GM12892 (cell line): ENCODE measurements around the gene PCSK1.

Experiments
- POLR2A ChIP-seq: IDR thresholded peaks from 2 replicates; pipeline ENCODE4 v1.6.1; 2011; ENCODE audit warnings: low read depth, low read length, control low read depth
- POLR2AphosphoS5 ChIP-seq: IDR thresholded peaks from 2 replicates; pipeline ENCODE4 v1.6.1; 2011; ENCODE audit warnings: low read depth, low read length, control low read depth
- TAF1 ChIP-seq: IDR thresholded peaks from 2 replicates; pipeline ENCODE4 v1.6.1; 2011; ENCODE audit warnings: low read depth, mild to moderate bottlenecking, control low read depth, low read length, borderline replicate concordance

GRCh38 chr5:96433066-96433447 lies at the start of gene PCSK1:
- TF ChIP-seq POLR2A, result no peak
- TF ChIP-seq POLR2AphosphoS5, result no peak
- no peak for TF ChIP-seq TAF1
